NCI-H1694 (cell line): ENCODE data around the gene TTC16.
"Not testable (repeated sequence)": the region's sequence is repeated elsewhere in the genome, so short reads cannot be mapped to it uniquely, and the experiment has no call there.

Experiments used
- DNase-seq: peaks from one replicate; lab custom pipeline; 2025; lab: John Stamatoyannopoulos, UW

TTC16 gene

GRCh38 chr9:127769929-127770582 is 54.2 kb downstream of the TTC16 start:
- DNase-seq: no peak

- DNase-seq: no peak
Observed at GRCh38 chr9:127770583-127770904, 54.7 kb downstream of the TTC16 start.

GRCh38 chr9:127770905-127771569 is 55.2 kb downstream of the TTC16 start:
- DNase-seq: peak; percentile 85

GRCh38 chr9:127771570-127772189 is 55.8 kb downstream of the TTC16 start:
- no peak for DNase-seq

GRCh38 chr9:127772603-127773002 is 56.7 kb downstream of the TTC16 start:
- no peak for DNase-seq

- no peak for DNase-seq
Observed at GRCh38 chr9:127773272-127773671, 57.4 kb downstream of the TTC16 start.

GRCh38 chr9:127773981-127774380 is 58.1 kb downstream of the TTC16 start:
- no peak for DNase-seq

GRCh38 chr9:127776195-127776923 is 60.5 kb downstream of the TTC16 start:
- no peak for DNase-seq

GRCh38 chr9:127776924-127777289 is 61.0 kb downstream of the TTC16 start:
- no peak for DNase-seq

- no peak for DNase-seq
Observed at GRCh38 chr9:127777368-127777980, 61.6 kb downstream of the TTC16 start.

GRCh38 chr9:127778280-127779135 is 62.6 kb downstream of the TTC16 start, which contains the start of gene SH2D3C:
SH2D3C (minus strand) TSS chr9:127778666; CDS start chr9:127778627, 39 bp downstream.
- no peak for DNase-seq

- DNase-seq: no peak
Observed at GRCh38 chr9:127779136-127779981, 63.5 kb downstream of the TTC16 start.

- DNase-seq: no peak
Observed at GRCh38 chr9:127780126-127780885, 64.4 kb downstream of the TTC16 start.

GRCh38 chr9:127780909-127781308 is 65.0 kb downstream of the TTC16 start:
- not testable (repeated sequence) for DNase-seq
